Hematopoietic multipotent progenitor cell treated with erythropoietin and hydrocortisone succinate and interleukin-3 and kit ligand, for 8 days (in vitro differentiated cells): ENCODE data around the gene ORC4.

Experiments used
- DNase-seq: peaks from one replicate; pipeline ENCODE4 v3.0.0-alpha.2; 2015

ORC4 gene

GRCh38 chr2:147925886-147926285 lies 94.7 kb downstream of the ORC4 start:
- DNase-seq, result peak; percentile 16

- DNase-seq, result no peak
Observed at GRCh38 chr2:147924647-147925046, 95.9 kb downstream of the ORC4 start.

- no peak for DNase-seq
Observed at GRCh38 chr2:147923846-147924245, 96.7 kb downstream of the ORC4 start.

- DNase-seq, result no peak
Observed at GRCh38 chr2:147917161-147917560, 103.4 kb downstream of the ORC4 start.

DNA sequence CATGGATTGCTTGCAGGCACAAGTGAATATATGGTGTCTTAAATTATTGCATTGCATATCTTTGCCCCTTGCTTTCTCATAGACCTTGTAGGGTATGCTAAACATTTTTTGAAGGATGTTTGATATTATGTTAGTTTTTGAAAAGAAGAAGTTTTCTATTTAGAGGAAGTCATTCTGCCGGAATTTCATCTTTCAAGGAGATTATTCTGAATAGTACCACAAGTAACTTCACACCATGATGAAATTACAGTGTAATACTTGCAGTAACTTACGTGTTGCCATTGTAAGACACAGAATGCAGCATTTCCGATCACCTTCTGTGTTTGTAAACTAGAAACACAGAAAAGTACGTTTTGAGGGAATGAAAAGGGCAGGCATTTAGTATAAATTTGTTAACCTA lies 103.8 kb downstream of the ORC4 start:
- DNase-seq, result no peak

GRCh38 chr2:147916067-147916466 lies 104.5 kb downstream of the ORC4 start:
- no peak for DNase-seq

DNA sequence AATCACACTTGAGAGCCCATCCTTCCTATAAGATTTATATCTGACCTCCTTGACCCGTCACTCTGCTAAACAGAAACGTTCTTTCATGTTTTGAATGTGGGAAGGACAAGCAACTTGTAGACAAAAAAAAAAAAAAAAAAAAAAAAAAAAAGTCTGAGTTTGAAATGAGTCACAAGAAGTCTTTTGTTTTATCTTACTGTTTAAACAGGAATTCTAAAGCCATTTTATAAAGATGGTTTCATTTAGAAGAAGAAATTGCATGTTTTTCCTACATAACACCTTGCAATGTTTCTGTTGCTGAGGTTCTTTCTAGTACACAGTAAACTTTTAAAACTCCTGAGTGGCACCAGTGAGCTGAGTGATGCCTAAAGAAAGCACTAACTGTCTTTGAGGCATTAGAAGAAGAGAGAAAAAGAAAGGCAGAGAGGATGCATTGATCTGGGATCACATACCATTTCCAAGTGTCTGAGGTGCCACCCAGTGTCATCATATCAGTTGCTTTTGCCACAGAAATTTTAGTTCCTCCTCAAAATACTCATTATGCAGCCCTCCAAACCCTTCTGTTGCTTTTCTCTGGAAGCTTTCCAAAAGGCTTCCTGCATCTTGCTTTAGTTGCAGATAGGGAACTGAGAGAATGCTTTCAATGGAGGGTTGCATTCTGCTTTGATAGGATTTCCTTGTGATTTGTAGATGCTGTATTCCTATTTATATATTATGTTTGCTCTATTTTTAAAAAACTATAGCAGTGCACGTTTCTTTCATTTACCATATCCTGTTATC lies 106.6 kb downstream of the ORC4 start:
- DNase-seq, result peak; percentile 25

GRCh38 chr2:147910990-147911473 lies 109.5 kb downstream of the ORC4 start:
- peak; percentile 69 for DNase-seq

- DNase-seq, result no peak
Observed at GRCh38 chr2:147909178-147909577, 111.4 kb downstream of the ORC4 start.

DNA sequence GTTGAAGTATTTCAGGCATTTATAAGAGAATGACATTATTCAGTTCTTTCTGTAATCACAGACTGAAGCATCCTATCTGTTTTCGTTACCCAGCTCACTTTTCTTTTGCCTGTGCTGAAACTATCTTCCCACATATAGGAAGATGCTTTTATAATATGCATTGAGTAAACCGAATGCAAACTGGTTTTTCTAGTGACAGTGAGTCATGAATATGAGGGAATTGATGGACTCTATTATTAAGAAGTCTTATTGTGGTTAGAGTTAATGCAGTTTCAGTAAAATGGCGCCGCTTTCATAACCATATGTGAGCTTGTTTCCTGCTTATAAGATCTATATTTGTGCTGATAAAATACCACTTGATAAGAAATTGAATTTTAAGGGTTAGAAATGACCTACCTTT lies 116.5 kb downstream of the ORC4 start:
- DNase-seq, result no peak

GRCh38 chr2:147888680-147889079 lies 131.9 kb downstream of the ORC4 start:
- DNase-seq, result no peak

DNA sequence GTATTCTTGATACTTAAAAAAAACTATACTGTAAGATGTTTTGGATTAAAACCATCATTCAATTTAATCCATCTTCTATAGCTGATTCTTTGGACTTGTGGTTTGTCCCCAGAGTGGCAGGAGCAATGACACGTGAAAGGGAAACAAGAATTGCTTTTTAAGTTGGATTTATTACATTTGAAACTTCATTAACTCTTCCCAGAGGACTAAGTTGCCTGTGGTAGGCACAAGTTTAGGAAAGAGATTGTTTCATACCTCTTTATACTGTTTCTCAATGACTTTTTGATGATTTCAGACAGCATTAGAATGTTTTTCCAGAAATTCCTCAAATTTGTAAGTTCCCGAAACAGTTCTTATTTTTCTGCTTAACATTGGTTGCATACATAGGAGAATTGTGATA lies 134.4 kb downstream of the ORC4 start:
- DNase-seq, result no peak

DNA sequence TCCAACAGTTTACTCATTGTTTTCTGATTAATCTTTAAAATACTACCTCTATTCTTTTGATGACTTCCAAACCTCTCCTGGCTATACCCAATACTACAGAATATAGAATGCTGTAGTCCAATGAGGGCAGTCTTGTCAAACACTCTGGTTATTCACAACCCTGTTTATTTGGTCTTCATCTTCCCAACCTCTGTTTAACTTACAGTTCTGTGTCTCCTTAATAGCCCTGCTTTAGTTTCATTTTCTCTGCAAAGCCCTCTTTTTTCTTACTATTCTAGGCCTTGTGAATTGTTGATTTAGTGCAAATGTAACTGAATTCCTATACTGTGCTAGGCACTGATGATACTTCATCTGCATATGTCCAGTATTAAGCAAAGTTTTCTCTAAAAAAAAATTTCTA lies 135.7 kb downstream of the ORC4 start:
- no peak for DNase-seq

- DNase-seq, result no peak
Observed at GRCh38 chr2:147882631-147883030, 137.9 kb downstream of the ORC4 start.
